GM21717 (cell line): Measurements from ENCODE around the gene FNDC5.

Source experiments
- ATAC-seq: cut with Tn5 transposase; IDR thresholded peaks from one replicate; pipeline ENCODE4 v1.9.1; 2021; ENCODE audit warnings: mild to moderate bottlenecking, moderate library complexity; ENCODE audit not compliant: unreplicated experiment

The FNDC5 gene

GRCh38 chr1:32867151-32867550 is 3.6 kb downstream of the FNDC5 start:
- ATAC-seq, result no peak

GRCh38 chr1:32865639-32866405 is 4.9 kb downstream of the FNDC5 start:
- ATAC-seq, result no peak

GRCh38 chr1:32864375-32865019 is 6.2 kb downstream of the FNDC5 start:
- no peak for ATAC-seq

- no peak for ATAC-seq
Observed at GRCh38 chr1:32863881-32864245, 6.8 kb downstream of the FNDC5 start.

- no peak for ATAC-seq
Observed at GRCh38 chr1:32863218-32863880, 7.4 kb downstream of the FNDC5 start.

GRCh38 chr1:32861904-32862695 is 8.6 kb downstream of the FNDC5 start:
- ATAC-seq, result no peak

GRCh38 chr1:32860566-32860965 is 10.1 kb downstream of the FNDC5 start:
- ATAC-seq, result no peak

GRCh38 chr1:32859915-32860314 is 10.8 kb downstream of the FNDC5 start:
- ATAC-seq, result no peak

GRCh38 chr1:32858791-32859190 is 11.9 kb downstream of the FNDC5 start:
- no peak for ATAC-seq

GRCh38 chr1:32858136-32858535 is 12.6 kb downstream of the FNDC5 start:
- ATAC-seq, result no peak

GRCh38 chr1:32855861-32856617 is 14.7 kb downstream of the FNDC5 start:
- no peak for ATAC-seq

GRCh38 chr1:32848354-32849063 is 22.2 kb downstream of the FNDC5 start:
- ATAC-seq, result no peak

GRCh38 chr1:32831878-32832277 is 38.8 kb downstream of the FNDC5 start:
- ATAC-seq, result no peak

GRCh38 chr1:32830092-32830852 is 40.4 kb downstream of the FNDC5 start:
- ATAC-seq, result no peak

- no peak for ATAC-seq
Observed at GRCh38 chr1:32828341-32828740, 42.4 kb downstream of the FNDC5 start.

GRCh38 chr1:32825181-32825580 is 45.5 kb downstream of the FNDC5 start:
- no peak for ATAC-seq

- no peak for ATAC-seq
Observed at GRCh38 chr1:32818804-32819541, 51.7 kb downstream of the FNDC5 start.
